Fibroblast of pulmonary artery (primary cell): ENCODE measurements around the gene ADAMTS12.
A peak's percentile ranks its signal among the peaks of the same experiment; 100 is the strongest.

Experiments used
- DNase-seq: peaks from one replicate; pipeline ENCODE4 v3.0.0-alpha.2; 2010; ENCODE audit warnings: low read depth
- H3K4me3 ChIP-seq: replicated peaks from 2 replicates; pipeline ENCODE4 v1.5.1; 2011; ENCODE audit warnings: low read depth, mild to moderate bottlenecking, control low read depth, low read length, moderate library complexity
- TF ChIP-seq, protein P1 (sequence below): IDR thresholded peaks from 2 replicates; pipeline ENCODE4 v1.5.1; 2011; ENCODE audit warnings: mild to moderate bottlenecking, control low read depth, low read length, inconsistent platforms; ENCODE audit errors: missing control alignments

The ADAMTS12 gene

DNA sequence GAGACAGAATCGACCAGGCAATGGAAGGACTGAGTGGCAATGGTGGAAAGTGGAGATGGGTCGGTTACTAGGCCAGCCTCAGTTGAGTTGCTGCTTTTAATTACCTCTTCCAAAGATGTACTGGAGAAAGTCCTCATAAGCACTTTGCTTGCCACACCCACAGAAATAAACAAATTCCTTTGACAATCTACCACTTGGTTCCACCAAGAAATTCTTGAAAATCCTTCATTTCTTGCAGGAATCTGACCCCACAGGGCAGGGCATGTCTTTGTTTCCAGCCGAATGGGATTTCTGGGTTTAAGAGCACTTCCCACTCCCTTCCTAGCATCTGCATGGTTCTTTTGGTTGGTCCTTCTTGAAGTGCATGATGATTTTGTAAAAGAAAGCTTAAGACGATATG, 54.5 kb downstream of the ADAMTS12 start:
- TF ChIP-seq, protein P1, sequence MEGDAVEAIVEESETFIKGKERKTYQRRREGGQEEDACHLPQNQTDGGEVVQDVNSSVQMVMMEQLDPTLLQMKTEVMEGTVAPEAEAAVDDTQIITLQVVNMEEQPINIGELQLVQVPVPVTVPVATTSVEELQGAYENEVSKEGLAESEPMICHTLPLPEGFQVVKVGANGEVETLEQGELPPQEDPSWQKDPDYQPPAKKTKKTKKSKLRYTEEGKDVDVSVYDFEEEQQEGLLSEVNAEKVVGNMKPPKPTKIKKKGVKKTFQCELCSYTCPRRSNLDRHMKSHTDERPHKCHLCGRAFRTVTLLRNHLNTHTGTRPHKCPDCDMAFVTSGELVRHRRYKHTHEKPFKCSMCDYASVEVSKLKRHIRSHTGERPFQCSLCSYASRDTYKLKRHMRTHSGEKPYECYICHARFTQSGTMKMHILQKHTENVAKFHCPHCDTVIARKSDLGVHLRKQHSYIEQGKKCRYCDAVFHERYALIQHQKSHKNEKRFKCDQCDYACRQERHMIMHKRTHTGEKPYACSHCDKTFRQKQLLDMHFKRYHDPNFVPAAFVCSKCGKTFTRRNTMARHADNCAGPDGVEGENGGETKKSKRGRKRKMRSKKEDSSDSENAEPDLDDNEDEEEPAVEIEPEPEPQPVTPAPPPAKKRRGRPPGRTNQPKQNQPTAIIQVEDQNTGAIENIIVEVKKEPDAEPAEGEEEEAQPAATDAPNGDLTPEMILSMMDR: no peak
- DNase-seq: no peak
- no peak overlapping the region for H3K4me3 ChIP-seq

DNA sequence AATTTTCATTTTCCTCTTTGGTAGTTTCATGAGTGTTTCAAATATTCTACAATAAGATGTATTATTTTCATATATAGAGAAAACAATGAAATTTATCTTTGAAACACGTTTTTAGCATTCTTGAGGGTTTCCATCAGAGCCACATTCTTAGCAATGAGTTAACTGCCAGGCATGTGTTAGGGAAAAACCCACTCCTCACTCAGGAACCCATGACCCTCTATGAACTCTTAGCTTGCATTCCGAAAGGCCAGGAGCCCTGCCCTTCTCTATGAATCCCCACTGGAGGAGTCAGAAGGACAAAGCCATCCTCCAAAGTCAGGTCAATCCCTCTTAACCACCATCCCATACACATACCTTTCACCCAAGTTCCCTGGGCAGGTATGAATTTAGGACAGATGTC, 57.5 kb downstream of the ADAMTS12 start:
- TF ChIP-seq, protein P1: no peak
- H3K4me3 ChIP-seq: no peak overlapping the region
- peak; percentile 79 for DNase-seq

DNA sequence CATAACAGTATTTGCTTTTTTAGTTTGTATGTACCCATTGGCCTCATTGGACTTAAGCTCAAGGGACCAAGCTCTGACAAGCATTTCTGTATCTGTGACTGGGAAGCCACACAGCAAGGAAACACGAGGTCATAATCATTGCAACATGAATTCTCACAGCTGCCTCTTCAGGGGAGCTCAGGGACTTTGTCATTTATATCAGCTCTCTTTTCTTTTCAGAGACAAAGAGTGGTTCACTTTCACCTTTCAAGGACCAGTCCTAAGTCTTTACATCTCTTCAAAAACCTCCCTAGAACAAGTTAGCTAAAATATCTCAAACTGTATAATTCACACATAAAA, 58.6 kb downstream of the ADAMTS12 start:
- DNase-seq: no peak
- H3K4me3 ChIP-seq: no peak overlapping the region
- TF ChIP-seq, protein P1: no peak

DNA sequence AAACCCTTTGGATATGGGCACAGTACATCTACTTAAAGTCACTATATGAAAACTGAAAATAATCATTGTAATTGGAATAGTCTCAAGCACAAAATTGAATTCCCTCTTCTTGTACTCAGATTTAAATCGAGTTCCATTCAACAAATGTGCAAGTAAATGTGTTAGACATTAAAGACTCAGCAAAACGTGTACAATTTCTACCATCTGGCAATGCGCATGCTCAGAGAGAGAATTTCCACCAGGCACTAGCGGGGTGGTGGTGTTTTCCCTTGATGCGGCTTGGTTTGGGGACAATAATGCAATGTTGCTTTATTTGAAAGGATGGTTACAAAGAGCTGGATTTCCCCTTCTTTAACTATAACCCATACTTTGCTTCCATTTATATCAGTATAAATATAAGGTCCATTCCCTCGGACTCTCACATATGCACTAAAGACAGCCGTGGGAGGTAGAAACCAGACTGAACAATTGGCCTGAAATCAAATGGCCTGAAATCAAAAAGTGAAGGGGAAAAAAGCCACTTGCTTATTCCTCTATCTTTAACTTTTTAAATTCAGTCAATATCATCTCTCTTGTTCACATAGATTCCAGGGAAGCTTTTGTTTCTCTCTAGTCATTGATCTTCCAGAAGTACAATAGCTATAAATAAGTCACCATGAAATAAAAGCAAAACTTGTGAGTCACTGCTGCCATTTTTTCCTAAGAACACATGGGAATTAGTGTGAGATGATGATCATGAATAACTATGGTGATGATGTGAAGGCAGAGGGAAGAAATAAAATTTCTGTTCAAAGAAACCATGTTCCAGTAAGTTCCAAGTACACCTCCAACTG, 59.2 kb downstream of the ADAMTS12 start:
- TF ChIP-seq, protein P1: no peak
- peak; percentile 35 for DNase-seq
- H3K4me3 ChIP-seq: no peak overlapping the region

DNA sequence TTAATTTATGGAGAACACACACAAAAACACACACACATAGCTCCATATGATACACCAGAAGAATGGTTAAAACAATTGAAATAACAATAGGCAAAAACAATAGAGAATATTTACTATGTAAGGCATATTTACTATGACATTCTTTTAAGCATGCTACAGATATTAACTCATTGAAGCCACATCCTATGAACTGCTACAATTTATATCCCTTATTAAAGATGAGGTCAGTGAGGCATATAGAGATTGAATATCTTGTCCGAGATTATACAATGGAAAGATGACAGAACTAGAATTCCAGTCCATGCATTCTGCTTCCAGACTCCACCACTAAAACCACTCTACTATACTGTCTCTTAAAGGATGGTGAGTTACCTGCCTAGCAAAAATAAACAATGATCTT, 60.7 kb downstream of the ADAMTS12 start:
- H3K4me3 ChIP-seq: no peak overlapping the region
- TF ChIP-seq, protein P1: no peak
- DNase-seq: no peak

DNA sequence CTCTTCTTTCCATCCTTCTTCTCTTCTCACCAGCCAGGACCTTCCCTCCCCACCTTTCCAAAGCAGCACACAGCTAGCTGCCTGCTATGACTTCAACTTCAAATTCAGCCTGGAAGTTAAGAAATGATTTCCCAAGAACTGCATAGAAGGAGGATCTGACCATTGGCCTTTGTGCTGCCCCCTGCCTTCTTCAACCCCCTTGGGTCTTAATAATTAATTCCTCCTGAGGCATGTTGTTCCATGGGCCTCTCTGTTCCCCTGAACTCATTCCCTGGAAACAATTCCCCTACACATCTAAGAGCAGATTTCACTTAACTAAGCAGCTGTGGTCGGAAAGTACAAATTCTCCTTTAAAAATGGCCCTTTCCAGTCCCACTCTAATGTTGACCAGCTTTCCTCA, 62.4 kb downstream of the ADAMTS12 start:
- no peak overlapping the region for H3K4me3 ChIP-seq
- TF ChIP-seq, protein P1: no peak
- DNase-seq: no peak

DNA sequence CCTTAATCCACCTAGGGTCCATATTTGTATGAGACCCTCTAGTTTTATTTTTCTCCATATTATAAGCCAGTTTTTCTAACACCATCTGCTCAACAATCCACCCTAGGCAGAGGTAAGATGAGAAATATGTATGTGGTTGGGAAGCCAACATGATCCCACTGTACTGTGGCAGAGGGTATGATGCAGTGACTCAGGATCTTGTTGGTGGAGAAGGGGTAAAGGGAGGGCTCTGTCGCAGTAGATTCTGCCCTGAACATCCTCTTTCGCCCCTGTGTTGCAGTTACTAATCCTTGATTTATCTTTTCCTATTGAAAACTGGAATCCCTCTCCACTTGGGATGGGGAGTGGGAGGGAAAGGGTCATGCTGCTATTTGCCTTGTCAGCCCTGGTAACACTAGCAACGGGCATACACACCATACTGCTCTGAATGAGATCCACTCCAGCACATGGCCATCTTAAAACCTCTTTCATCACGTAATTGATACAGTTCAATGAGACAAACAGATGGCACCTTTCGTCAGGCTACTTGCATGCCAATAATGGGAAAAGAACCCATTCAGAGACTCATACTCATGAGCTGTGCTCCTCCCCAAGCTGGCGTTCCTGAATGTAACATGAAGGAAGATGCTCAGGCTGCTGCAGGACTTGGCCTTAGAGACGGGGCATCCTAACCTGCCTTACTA, 63.0 kb downstream of the ADAMTS12 start:
- no peak overlapping the region for H3K4me3 ChIP-seq
- TF ChIP-seq, protein P1: no peak
- DNase-seq: no peak
